GM18505 (cell line): ENCODE data around the gene SGK1.
"Not testable (repeated sequence)": the region's sequence is repeated elsewhere in the genome, so short reads cannot be mapped to it uniquely, and the experiment has no call there.

Experiments
- ATAC-seq: cut with Tn5 transposase; IDR thresholded peaks from one replicate; pipeline ENCODE4 v1.9.1; 2021; ENCODE audit not compliant: unreplicated experiment
- POLR2A ChIP-seq: IDR thresholded peaks from 4 replicates; pipeline ENCODE4 v1.6.1; 2011; ENCODE audit warnings: borderline replicate concordance; ENCODE audit not compliant: insufficient read depth, insufficient read length; ENCODE audit errors: extremely low read depth

SGK1 gene

DNA sequence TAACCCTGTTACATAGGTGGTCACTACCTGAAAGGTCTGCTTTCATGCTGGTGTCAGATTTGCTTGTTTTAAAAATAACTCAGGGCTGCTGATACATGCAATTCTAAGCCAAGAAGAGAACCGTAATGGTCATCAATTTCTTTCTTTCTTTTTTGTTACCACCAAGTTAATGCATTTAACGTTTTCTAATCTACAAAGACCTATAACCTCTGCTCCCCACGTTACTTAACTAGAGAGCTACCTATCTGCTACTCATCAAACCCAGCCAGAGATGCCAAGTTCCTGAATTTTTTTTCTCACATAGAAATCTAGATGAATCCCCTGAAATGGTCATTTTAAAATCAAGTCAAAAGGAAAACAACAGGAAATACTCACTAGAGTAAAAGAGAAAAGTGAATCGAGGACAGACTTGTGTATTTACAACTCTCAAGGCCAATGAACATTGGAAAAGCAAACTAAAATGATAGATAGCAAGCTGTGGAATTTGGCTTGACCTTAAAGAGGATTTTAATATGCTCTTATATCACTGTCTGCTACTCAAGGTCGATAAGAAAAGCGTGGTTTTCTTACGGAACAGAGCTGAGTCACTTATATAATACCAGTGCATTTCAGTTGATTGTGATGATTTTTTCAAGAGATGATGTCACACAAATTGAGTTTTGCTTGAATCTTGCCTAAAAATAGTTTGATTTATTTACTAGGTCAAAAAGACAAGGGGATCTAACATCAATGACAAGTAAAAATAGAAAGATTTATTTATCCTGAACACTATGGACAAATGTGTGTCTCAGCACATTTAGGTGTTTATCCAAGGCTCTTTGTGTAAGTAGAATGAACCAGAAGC lies 67.9 kb downstream of the SGK1 start:
- ATAC-seq: no peak
- TF ChIP-seq POLR2A: no peak

DNA sequence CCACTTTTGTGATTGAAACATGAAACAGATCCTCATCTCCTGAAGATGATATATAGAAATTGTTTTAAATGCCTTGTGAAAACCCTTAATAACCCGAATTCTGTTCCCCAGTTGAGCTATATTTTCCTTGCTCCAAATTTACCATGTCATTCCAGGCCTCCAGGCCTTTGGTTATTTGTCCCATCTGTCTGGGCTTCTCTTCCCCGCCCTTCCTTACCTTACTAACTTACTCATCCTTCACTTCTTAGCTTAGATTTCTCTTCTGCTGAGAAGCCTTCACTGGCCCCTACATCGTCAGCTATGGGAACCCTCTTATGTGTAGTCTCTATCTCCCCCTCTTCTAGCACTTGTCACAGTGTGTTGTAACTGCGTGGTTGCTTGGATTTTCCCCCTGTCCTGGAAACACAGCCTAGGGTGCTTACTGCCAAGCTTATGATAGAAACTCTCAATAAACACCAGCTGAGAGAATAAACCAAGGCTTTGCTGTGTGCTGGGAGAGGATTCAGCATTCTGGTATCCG lies 68.6 kb downstream of the SGK1 start:
- TF ChIP-seq POLR2A: no peak
- ATAC-seq: no peak

GRCh38 chr6:134247844-134248580 lies 69.9 kb downstream of the SGK1 start:
- no peak for ATAC-seq
- TF ChIP-seq POLR2A: no peak

- peak; percentile 90 for ATAC-seq
- TF ChIP-seq POLR2A: no peak
Measured at GRCh38 chr6:134247231-134247833, 70.6 kb downstream of the SGK1 start.

DNA sequence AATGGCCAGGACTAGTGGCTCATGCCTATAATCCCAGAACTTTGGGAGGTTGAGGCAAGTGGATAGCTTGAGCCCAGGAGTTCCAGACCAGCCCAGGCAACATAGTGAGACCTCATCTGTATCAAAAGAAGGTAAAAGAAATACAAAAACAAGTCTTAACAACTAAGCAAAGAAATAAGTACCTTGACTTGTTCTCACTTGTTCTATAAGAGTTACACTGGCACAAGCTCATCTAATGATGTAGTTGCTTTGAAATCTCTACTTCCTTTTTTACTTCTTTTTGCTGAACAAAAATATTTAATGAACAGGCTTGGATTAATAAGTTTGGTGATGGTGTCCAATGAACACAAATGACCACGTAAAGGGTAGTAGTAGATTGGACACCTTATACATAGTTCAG lies 72.2 kb downstream of the SGK1 start:
- no peak for TF ChIP-seq POLR2A
- no peak for ATAC-seq

DNA sequence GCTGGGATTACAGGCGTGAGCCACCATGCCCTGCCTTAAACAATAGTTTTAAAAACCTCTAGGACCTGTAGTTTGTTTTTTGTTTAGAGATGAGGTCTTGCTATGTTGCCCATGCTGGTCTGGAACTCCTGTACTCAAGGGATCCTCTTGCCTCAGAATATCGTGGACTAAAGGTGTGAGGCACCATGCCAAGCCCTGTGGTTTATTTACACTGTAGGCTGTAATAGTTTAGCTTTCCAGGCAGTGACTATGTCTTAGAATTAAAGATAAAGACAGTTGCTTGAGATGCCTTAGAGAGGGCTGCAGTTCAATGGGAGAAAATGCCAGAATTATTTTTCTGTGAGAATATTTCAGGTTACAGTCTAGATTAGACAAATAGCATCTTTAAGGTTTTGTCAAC lies 72.9 kb downstream of the SGK1 start:
- TF ChIP-seq POLR2A: no peak
- no peak for ATAC-seq

DNA sequence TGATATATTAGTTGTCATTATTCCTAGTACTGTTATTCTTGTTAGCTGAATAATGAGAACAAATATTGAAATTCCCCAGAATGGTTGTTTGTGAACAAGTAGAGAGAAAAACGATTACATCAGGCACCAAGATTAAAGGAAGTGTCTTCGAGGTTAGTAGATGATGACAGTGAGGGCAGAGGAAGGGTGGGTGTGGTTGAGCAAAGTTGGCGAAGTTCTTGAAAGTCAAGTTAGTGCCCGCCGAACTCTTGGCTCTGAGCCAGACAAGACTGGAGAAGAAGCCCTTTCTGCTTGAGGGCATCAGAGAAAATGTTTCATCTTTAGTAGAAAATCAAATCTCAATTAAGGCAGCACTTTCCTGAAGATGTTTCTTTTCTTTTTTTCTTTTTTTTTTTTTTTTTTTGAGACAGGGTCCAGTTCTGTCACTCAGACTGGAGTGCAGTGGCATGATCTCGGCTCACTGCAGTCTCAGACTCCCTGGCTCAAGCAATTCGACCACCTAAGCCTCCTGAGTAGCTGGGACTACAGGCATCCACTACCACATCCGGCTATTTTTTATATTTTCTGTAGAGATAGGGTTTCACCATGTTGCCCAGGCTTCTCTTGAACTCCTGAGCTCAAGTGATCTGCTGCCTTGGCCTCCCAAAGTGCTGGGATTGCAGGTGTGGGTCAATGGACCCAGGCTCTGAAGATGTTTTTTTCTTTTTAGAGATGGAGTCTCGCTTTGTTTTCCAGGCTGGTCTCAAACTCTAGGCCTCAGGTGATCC lies 77.1 kb downstream of the SGK1 start:
- ATAC-seq: no peak
- TF ChIP-seq POLR2A: no peak

DNA sequence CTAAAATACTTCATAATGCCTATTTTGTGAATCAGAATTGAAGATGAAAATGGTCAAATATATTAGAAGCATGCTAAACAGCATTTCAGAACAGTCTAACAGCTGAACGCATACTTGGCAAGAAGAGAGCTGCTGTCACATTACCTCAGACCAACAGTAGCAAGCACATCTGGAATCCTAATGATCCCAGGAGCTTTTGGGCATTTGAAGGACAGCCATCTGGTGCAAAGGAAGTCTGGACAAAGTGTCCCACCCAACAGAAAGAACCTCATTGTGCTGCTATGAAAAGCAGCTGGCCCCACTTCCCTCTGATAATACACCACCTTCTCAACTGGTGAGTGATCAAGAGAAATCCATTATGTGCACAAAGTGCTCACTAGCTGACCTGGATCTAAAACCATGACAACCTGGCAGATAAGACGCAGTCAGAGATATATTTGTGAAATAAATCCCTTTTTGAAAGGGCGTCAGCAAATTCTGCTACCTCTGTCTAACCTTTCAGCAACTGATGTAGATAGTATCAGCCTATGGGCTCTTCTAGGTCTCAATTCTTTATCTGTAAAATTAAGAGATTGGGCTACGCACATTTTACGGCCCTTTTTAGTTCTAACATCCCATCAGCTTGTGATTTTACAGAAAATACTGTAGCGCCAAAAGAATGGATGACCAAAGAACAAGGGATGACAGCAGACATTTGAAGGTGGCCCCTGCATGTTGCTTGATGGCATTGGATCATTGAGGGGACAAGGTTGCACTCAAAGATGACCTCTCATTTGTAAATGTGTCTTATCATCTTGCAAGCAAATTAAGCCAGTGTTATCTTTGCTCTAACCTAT lies 78.7 kb downstream of the SGK1 start:
- TF ChIP-seq POLR2A: no peak
- ATAC-seq: no peak

DNA sequence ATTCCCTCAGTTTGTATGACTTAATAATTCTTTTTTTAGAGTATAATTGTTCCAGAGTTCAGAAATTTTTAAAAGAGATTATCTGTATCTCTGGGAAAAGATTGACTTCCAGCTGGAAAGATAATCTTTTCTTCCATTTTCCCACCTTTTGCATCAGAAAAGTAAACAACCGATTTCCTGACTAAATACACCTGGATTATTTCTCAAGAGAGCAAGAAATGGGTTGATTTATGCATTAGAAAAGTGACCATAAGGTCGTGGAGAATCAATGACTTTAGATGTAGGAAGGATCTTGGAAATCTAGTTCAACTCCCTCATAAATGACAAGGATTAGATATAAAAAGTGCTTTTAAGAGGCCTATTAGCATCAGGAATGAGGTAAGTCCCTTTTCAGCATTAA lies 79.9 kb downstream of the SGK1 start:
- no peak for ATAC-seq
- TF ChIP-seq POLR2A: no peak

DNA sequence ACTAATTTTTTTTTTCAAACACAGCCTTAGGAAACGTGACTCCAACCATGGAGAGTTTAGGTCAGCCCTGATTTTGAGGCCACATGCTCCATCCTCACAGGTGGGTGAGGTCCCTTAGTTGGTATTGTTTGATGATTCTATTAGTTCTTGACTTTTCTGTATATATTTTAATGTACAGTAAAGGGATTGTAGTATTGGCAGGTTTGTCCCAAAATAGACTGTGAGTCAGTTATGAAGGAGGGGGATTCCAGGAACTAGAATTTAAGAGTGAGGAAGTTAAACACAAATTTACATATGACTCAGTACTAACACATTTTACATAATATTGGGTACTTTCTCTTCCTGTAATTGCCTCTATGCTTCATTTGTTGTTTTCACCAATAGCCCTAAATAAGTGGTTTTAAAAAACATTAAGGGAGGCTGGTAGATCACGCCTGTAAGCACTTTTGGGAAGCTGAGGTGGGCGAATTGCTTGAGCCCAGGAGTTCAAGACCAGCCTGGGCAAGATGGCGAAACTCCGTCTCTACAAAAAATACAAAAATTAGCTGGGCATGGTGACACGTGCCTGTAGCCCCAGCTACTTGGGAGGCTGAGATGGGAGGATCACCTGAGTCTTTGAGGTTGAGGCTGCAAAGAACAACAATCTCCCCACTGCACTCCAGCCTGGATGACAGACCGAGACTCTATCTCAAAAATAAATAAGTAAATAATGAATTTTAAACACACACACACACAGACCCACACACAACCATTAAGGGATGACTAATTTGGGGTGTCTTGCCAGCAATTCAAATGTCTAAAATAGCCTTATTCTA lies 81.8 kb downstream of the SGK1 start:
- ATAC-seq: peak; percentile 90
- no peak for TF ChIP-seq POLR2A

DNA sequence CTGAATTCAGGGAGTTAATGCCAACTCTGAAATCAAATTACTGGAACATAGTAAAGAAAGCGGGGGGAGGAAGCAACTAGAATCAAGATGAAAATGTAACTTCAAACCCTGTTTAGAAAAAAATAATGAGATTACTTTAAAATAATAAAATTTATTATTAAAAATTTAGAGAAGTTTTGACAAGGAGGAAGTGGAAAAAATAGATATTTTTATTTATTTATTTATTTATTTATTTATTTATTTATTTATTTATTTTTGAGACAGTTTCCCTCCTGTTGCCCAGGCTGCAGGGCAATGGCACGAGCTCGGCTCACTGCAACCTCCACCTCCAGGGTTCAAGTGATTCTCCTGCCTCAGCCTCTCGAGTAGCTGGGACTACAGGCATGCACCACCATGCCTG lies 82.6 kb downstream of the SGK1 start:
- ATAC-seq: not testable (repeated sequence)

GRCh38 chr6:134233180-134233955 lies 84.5 kb downstream of the SGK1 start:
- ATAC-seq: no peak
- no peak for TF ChIP-seq POLR2A
